IMR-90 (cell line): ENCODE results near the gene STKLD1. TPM values are rescaled to one million over a fixed set of nuclear protein-coding genes. Genes with fewer than 3 reads are reported as not detected.

ENCODE experiments used
- ATAC-seq: fragments of 200-7000 bp; cut with Tn5 transposase; 2 replicates; pipeline ENCODE4 v1.9.1; 2020; ENCODE audit warnings: low read depth, mild to moderate bottlenecking, moderate library complexity
- BruUV-seq: library from RNA; stranded (reverse); fragments of 400-500 nt; replicated peaks from 2 replicates; lab custom pipeline; 2021; lab: Mats Ljungman, UMichigan
- CTCF ChIA-PET: fragments of 300-600 bp; formaldehyde crosslinking; extraction: SDS; loops from one replicate; lab custom pipeline; 2021; ENCODE audit warnings: antibody characterized with exemption; lab: Yijun Ruan, JAX
- POLR2A ChIA-PET: fragments of 300-600 bp; sonication (Branson Sonifier 250); formaldehyde crosslinking; loops from one replicate; lab custom pipeline; 2022; ENCODE audit warnings: antibody characterized with exemption; ENCODE audit not compliant: unreplicated experiment; lab: Charles Lee
- DNase-seq: peaks from one replicate; pipeline ENCODE4 v3.0.0; 2013
- H2AFZ ChIP-seq: replicated peaks from 2 replicates; pipeline ENCODE3; 2013; ENCODE audit warnings: low read length, mild to moderate bottlenecking; ENCODE audit not compliant: poor library complexity
- H2AK5ac ChIP-seq: 2 replicates; pipeline ENCODE4 v1.6.1; 2013; ENCODE audit warnings: low read depth, low read length, inconsistent platforms
- H2AK9ac ChIP-seq: replicated peaks from 2 replicates; pipeline ENCODE3; 2013; ENCODE audit warnings: mild to moderate bottlenecking, low read depth, low read length, moderate library complexity; ENCODE audit not compliant: poor library complexity
- H2BK120ac ChIP-seq: 2 replicates; pipeline ENCODE4 v1.6.1; 2013; ENCODE audit warnings: low read depth, low read length, inconsistent platforms
- H2BK15ac ChIP-seq: 3 replicates; pipeline ENCODE4 v1.6.1; 2013; ENCODE audit warnings: low read depth, low read length, inconsistent platforms
- H2BK20ac ChIP-seq: 2 replicates; pipeline ENCODE4 v1.6.1; 2013; ENCODE audit warnings: low read depth, mild to moderate bottlenecking, inconsistent platforms, low read length, moderate library complexity
- H2BK5ac ChIP-seq: 2 replicates; pipeline ENCODE4 v1.6.1; 2013; ENCODE audit warnings: mild to moderate bottlenecking, low read depth, low read length, inconsistent platforms; ENCODE audit not compliant: poor library complexity, severe bottlenecking
- H3K14ac ChIP-seq: replicated peaks from 2 replicates; pipeline ENCODE4 v1.6.1; 2013; ENCODE audit warnings: low read depth, low read length, inconsistent platforms
- H3K18ac ChIP-seq: 2 replicates; pipeline ENCODE4 v1.6.1; 2013; ENCODE audit warnings: low read depth, low read length, control low read depth
- H3K23ac ChIP-seq: 2 replicates; pipeline ENCODE4 v1.6.1; 2013; ENCODE audit warnings: low read depth, low read length, inconsistent platforms
- H3K27ac ChIP-seq: 2 replicates; pipeline ENCODE4 v1.5.1; 2013; ENCODE audit warnings: mild to moderate bottlenecking, control low read depth, low read length; ENCODE audit not compliant: insufficient read depth
- H3K27me3 ChIP-seq: 2 replicates; pipeline ENCODE4 v1.6.1; 2013; ENCODE audit warnings: low read length; ENCODE audit not compliant: control insufficient read depth, insufficient read depth
- H3K36me3 ChIP-seq: 2 replicates; pipeline ENCODE4 v1.6.1; 2013; ENCODE audit warnings: low read length, mixed read lengths; ENCODE audit not compliant: control insufficient read depth, insufficient read depth
- H3K4ac ChIP-seq: 2 replicates; pipeline ENCODE4 v1.6.1; 2013; ENCODE audit warnings: low read depth, low read length, inconsistent platforms
- H3K4me1 ChIP-seq: 2 replicates; pipeline ENCODE4 v1.6.1; 2013; ENCODE audit warnings: low read length, mixed read lengths; ENCODE audit not compliant: control insufficient read depth, insufficient read depth
- H3K4me2 ChIP-seq: 2 replicates; pipeline ENCODE4 v1.6.1; 2013; ENCODE audit warnings: low read depth, mild to moderate bottlenecking, control low read depth, low read length, moderate library complexity
- H3K4me3 ChIP-seq: 2 replicates; pipeline ENCODE4 v1.5.1; 2013; ENCODE audit warnings: low read depth, mild to moderate bottlenecking, control low read depth, low read length, moderate library complexity; ENCODE audit not compliant: insufficient read depth
- H3K56ac ChIP-seq: 2 replicates; pipeline ENCODE4 v1.6.1; 2013; ENCODE audit warnings: low read length, inconsistent platforms; ENCODE audit not compliant: insufficient read depth; ENCODE audit errors: extremely low read depth
- H3K79me1 ChIP-seq, 2 experiments: 2 replicates each; pipeline ENCODE4 v1.6.1; 2013; ENCODE audit warnings: low read length in 2 of 2, inconsistent platforms in 1 of 2, low read depth in 1 of 2
- H3K9ac ChIP-seq: 2 replicates; pipeline ENCODE4 v1.6.1; 2013; ENCODE audit warnings: low read depth, low read length, control low read depth
- H3K9me1 ChIP-seq: 2 replicates; pipeline ENCODE4 v1.6.1; 2013; ENCODE audit warnings: low read length, inconsistent platforms; ENCODE audit not compliant: insufficient read depth
- H3K9me3 ChIP-seq: 2 replicates; pipeline ENCODE4 v1.6.1; 2013; ENCODE audit warnings: low read length; ENCODE audit not compliant: control insufficient read depth, insufficient read depth
- H4K20me1 ChIP-seq: 2 replicates; pipeline ENCODE4 v1.6.1; 2013; ENCODE audit warnings: low read length, inconsistent platforms; ENCODE audit not compliant: insufficient read depth
- H4K5ac ChIP-seq: 2 replicates; pipeline ENCODE4 v1.6.1; 2013; ENCODE audit warnings: mild to moderate bottlenecking, low read depth, low read length, control low read depth
- H4K8ac ChIP-seq, 2 experiments: 2 replicates each; pipeline ENCODE4 v1.6.1; 2013; ENCODE audit warnings: low read depth in 2 of 2, low read length in 2 of 2, control low read depth in 1 of 2, inconsistent platforms in 1 of 2
- H4K91ac ChIP-seq: 2 replicates; pipeline ENCODE4 v1.6.1; 2013; ENCODE audit warnings: low read depth, low read length, inconsistent platforms; ENCODE audit not compliant: insufficient read depth
- BHLHE40 ChIP-seq: fragments of 150-350 bp; IDR thresholded peaks from 2 replicates; pipeline ENCODE4 v1.6.1; 2016; ENCODE audit warnings: mild to moderate bottlenecking, low read depth, low read length
- CEBPB ChIP-seq: IDR thresholded peaks from 2 replicates; pipeline ENCODE4 v1.6.1; 2012; ENCODE audit warnings: low read depth, low read length, improper control_type of control experiment
- CHD1 ChIP-seq: IDR thresholded peaks from 2 replicates; pipeline ENCODE4 v1.6.1; 2012; ENCODE audit warnings: low read depth, low read length, improper control_type of control experiment
- FOS ChIP-seq: fragments of 150-350 bp; IDR thresholded peaks from 2 replicates; pipeline ENCODE4 v1.6.1; 2016; ENCODE audit warnings: low read depth, low read length
- MAFK ChIP-seq: IDR thresholded peaks from 2 replicates; pipeline ENCODE4 v1.6.1; 2012; ENCODE audit warnings: low read depth, low read length, improper control_type of control experiment
- MAZ ChIP-seq: IDR thresholded peaks from 2 replicates; pipeline ENCODE4 v1.6.1; 2012; ENCODE audit warnings: low read depth, mild to moderate bottlenecking, low read length, improper control_type of control experiment, moderate library complexity, borderline replicate concordance
- MXI1 ChIP-seq: IDR thresholded peaks from 2 replicates; pipeline ENCODE4 v1.6.1; 2012; ENCODE audit warnings: low read depth, mild to moderate bottlenecking, low read length, moderate library complexity, borderline replicate concordance
- NFE2L2 ChIP-seq: fragments of 150-350 bp; IDR thresholded peaks from 2 replicates; pipeline ENCODE4 v1.6.1; 2016; ENCODE audit warnings: low read depth, mild to moderate bottlenecking, low read length
- POLR2A ChIP-seq: IDR thresholded peaks from 2 replicates; pipeline ENCODE4 v1.6.1; 2012; ENCODE audit warnings: mild to moderate bottlenecking, low read depth, low read length
- RAD21 ChIP-seq: IDR thresholded peaks from 2 replicates; pipeline ENCODE4 v1.6.1; 2012; ENCODE audit warnings: low read length, improper control_type of control experiment
- RCOR1 ChIP-seq: IDR thresholded peaks from 2 replicates; pipeline ENCODE4 v1.6.1; 2012; ENCODE audit warnings: mild to moderate bottlenecking, low read length, improper control_type of control experiment; ENCODE audit not compliant: insufficient replicate concordance
- RFX5 ChIP-seq: IDR thresholded peaks from 2 replicates; pipeline ENCODE4 v1.8.0; 2012; ENCODE audit warnings: low read depth, mild to moderate bottlenecking, low read length, moderate library complexity
- SMC3 ChIP-seq: fragments of 150-350 bp; IDR thresholded peaks from 2 replicates; pipeline ENCODE4 v1.6.1; 2016; ENCODE audit warnings: low read depth, mild to moderate bottlenecking, antibody characterized with exemption, low read length, moderate library complexity
- WGBS, 2 experiments: methylation state at CpG; one replicate each; pipeline versions ENCODE4 v1.1.5 to v1.1.7; 2013; ENCODE audit warnings: missing lambda C conversion rate in 2 of 2; ENCODE audit not compliant: insufficient read length in 1 of 2; ENCODE audit errors: extremely low coverage in 2 of 2; 5-methylcytosine and 5-hydroxymethylcytosine counted together
- dilution Hi-C: fragments of 300-500 bp; cut with HindIII; formaldehyde crosslinking; loops from one replicate; pipeline ENCODE4 v1.14.3; 2018; ENCODE audit warnings: low sequenced_read_pairs; ENCODE audit not compliant: unreplicated experiment
- in situ Hi-C: fragments of 300-500 bp; cut with MboI; formaldehyde crosslinking; loops from 3 replicates; pipeline ENCODE4 v1.14.3; 2019; ENCODE audit warnings: low sequenced_read_pairs, inconsistent platforms, mixed read lengths
- intact Hi-C: fragments of 100-400 bp; cut with micrococcal nuclease; formaldehyde crosslinking; loops from 2 replicates; pipeline ENCODE4 v1.10.0; 2022
- polyA plus RNA-seq, 3 experiments: library from polyadenylated mRNA; depleted of rRNA; stranded (reverse); fragments of >200 nt; gene quantifications; 2 replicates each; pipeline ENCODE4 v1.2.3, GENCODE V29; 2012; ENCODE audit warnings: low replicate concordance in 1 of 3
- total RNA-seq: library from RNA; depleted of rRNA; stranded (reverse); fragments of >200 nt; gene quantifications from 2 replicates; pipeline ENCODE4 v1.2.3, GENCODE V29; 2012
- TF ChIP-seq, protein P1 (sequence below): conservative IDR thresholded peaks from 2 replicates; pipeline ENCODE4 v1.5.1; 2012; ENCODE audit warnings: mild to moderate bottlenecking, low read depth, low read length, improper control_type of control experiment
- TF ChIP-seq, protein P2 (sequence below): fragments of 150-350 bp; IDR thresholded peaks from 2 replicates; pipeline ENCODE4 v1.6.1; 2016; ENCODE audit warnings: low read depth, mild to moderate bottlenecking, low read length, moderate library complexity, borderline replicate concordance
- TF ChIP-seq, protein P3 (sequence below): fragments of 150-350 bp; IDR thresholded peaks from 2 replicates; pipeline ENCODE4 v1.6.1; 2017; ENCODE audit warnings: mild to moderate bottlenecking, antibody characterized with exemption, low read length, low read depth

Gene STKLD1
- total and polyA plus RNA-seq, 2 of the 4 experiments (the other 2 are of a cell fraction) = 0.54 to 0.65 TPM

DNA sequence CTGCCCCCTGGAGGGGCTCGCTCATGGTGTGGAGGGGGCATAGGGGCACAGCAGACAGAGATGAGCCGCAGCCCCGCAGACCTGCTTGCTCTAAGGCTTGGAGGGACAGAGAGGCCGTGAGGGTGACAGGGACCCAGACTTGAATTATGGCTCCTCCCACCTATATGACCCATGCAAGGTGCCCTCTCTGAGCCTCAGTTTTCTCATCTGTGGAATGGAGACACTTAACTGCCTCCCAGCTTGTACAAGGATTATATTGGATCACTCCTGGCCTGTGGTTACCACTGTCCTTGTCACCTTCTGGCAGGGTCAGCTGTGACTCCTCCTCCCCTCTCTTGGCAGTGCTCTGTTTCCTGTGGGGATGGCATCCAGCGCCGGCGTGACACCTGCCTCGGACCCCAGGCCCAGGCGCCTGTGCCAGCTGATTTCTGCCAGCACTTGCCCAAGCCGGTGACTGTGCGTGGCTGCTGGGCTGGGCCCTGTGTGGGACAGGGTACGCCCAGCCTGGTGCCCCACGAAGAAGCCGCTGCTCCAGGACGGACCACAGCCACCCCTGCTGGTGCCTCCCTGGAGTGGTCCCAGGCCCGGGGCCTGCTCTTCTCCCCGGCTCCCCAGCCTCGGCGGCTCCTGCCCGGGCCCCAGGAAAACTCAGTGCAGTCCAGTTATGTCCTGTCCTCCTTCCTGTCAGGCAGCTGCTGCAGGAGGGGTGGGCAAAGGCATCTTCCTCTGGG is 78.9 kb downstream of the STKLD1 start:
- WGBS, 2 experiments = 100% methylated on average over 3 of the region's 20 CpGs; no CpG with 5 or more reads in 1 of the 2 experiments
- Histone ChIP-seq H2BK5ac (no peak overlapping the region), H3K56ac (no peak overlapping the region), H2BK20ac (no peak overlapping the region), H3K4me3 (no peak overlapping the region), H3K18ac (no peak overlapping the region), H3K27ac (no peak overlapping the region), H3K4ac (no peak overlapping the region), H3K36me3 (no peaks in the 10 kb centered on the region), H2AK5ac (no peak overlapping the region), H3K4me2 (no peak overlapping the region), H2AK9ac (no peak overlapping the region), H4K91ac (no peak overlapping the region), H2AFZ (no peak overlapping the region), H2BK120ac (no peak overlapping the region), H3K4me1 (no peaks in the 10 kb centered on the region), H4K8ac (no peak overlapping the region), H4K20me1 (no peaks in the 10 kb centered on the region), H2BK15ac (no peak overlapping the region), H3K9ac (no peak overlapping the region), H3K23ac (no peak overlapping the region), H3K9me3 (no peaks in the 10 kb centered on the region), H3K79me1 (no peaks in the 10 kb centered on the region), H4K5ac (no peak overlapping the region), H3K9me1 (no peaks in the 10 kb centered on the region), H3K27me3 (no peaks in the 10 kb centered on the region), H3K14ac (no peak overlapping the region)
- dilution Hi-C loops = no loop called here
- in situ Hi-C loops = no loop called here
- CTCF ChIA-PET = no interaction called here
- no peak for ATAC-seq
- POLR2A ChIA-PET = no interaction called here
- intact Hi-C loops = loop anchor here (5.0 kb wide), 1 partner anchor 33 kb away; the partner anchor contains the start of gene ADAMTS13
- no TSS peak for BruUV-seq
- no peak for DNase-seq
- TF ChIP-seq RCOR1 (no peak), FOS (no peak), CHD1 (no peak), RAD21 (no peak), RFX5 (no peak), NFE2L2 (no peak), SMC3 (no peak), MXI1 (no peak), POLR2A (no peak), MAZ (no peak), MAFK (no peak), CEBPB (no peak), BHLHE40 (no peak)
- TF ChIP-seq, protein P1, sequence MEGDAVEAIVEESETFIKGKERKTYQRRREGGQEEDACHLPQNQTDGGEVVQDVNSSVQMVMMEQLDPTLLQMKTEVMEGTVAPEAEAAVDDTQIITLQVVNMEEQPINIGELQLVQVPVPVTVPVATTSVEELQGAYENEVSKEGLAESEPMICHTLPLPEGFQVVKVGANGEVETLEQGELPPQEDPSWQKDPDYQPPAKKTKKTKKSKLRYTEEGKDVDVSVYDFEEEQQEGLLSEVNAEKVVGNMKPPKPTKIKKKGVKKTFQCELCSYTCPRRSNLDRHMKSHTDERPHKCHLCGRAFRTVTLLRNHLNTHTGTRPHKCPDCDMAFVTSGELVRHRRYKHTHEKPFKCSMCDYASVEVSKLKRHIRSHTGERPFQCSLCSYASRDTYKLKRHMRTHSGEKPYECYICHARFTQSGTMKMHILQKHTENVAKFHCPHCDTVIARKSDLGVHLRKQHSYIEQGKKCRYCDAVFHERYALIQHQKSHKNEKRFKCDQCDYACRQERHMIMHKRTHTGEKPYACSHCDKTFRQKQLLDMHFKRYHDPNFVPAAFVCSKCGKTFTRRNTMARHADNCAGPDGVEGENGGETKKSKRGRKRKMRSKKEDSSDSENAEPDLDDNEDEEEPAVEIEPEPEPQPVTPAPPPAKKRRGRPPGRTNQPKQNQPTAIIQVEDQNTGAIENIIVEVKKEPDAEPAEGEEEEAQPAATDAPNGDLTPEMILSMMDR = no peak
- TF ChIP-seq, protein P2, sequence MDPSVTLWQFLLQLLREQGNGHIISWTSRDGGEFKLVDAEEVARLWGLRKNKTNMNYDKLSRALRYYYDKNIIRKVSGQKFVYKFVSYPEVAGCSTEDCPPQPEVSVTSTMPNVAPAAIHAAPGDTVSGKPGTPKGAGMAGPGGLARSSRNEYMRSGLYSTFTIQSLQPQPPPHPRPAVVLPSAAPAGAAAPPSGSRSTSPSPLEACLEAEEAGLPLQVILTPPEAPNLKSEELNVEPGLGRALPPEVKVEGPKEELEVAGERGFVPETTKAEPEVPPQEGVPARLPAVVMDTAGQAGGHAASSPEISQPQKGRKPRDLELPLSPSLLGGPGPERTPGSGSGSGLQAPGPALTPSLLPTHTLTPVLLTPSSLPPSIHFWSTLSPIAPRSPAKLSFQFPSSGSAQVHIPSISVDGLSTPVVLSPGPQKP = no peak
- TF ChIP-seq, protein P3, sequence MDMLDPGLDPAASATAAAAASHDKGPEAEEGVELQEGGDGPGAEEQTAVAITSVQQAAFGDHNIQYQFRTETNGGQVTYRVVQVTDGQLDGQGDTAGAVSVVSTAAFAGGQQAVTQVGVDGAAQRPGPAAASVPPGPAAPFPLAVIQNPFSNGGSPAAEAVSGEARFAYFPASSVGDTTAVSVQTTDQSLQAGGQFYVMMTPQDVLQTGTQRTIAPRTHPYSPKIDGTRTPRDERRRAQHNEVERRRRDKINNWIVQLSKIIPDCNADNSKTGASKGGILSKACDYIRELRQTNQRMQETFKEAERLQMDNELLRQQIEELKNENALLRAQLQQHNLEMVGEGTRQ = no peak
